K562 (cell line): ENCODE measurements around the gene CCL11.

ENCODE experiments used
- POLR2AphosphoS5 ChIP-seq: IDR thresholded peaks from 2 replicates; pipeline ENCODE4 v1.6.1; 2011; ENCODE audit warnings: mild to moderate bottlenecking, low read depth, low read length, moderate library complexity; ENCODE audit not compliant: control insufficient read depth, insufficient read depth
- ZSCAN29 ChIP-seq: fragments of 450-650 bp; IDR thresholded peaks from 2 replicates; pipeline ENCODE4 v1.6.1; 2017

- no peak for TF ChIP-seq POLR2AphosphoS5
- no peak for TF ChIP-seq ZSCAN29
Observed at GRCh38 chr17:34257986-34258326, 27.6 kb upstream of the CCL11 start.
